Esophagus squamous epithelium (tissue), 5 donors: ENCODE measurements around the gene CNTNAP2. TPM values are rescaled to one million over a fixed set of nuclear protein-coding genes. Genes with fewer than 3 reads are reported as not detected.

Source experiments
- DNase-seq: peaks from one replicate; lab custom pipeline; 2025; lab: John Stamatoyannopoulos, UW
- H3K27ac ChIP-seq, 4 donors: fragments of 200-600 bp; sonication (generic); one replicate each; pipeline ENCODE4 v1.5.1; 2016 to 2019; ENCODE audit warnings: mild to moderate bottlenecking in 1 of 4
- H3K27me3 ChIP-seq, 4 donors: fragments of 200-600 bp; sonication (generic); 1 replicate in 3 of 4; 2 replicates in 1 of 4; pipeline versions ENCODE4 v1.5.1 to v1.6.0; 2017 to 2021; ENCODE audit warnings: antibody characterized with exemption in 1 of 4
- H3K36me3 ChIP-seq, 3 donors: fragments of 200-600 bp; sonication (generic); one replicate each; pipeline ENCODE4 v1.5.1; 2016 to 2019
- H3K4me1 ChIP-seq, 3 donors: fragments of 200-600 bp; sonication (generic); one replicate each; pipeline ENCODE4 v1.5.1; 2017 to 2019
- H3K4me3 ChIP-seq, 4 donors: fragments of 200-600 bp; sonication (generic); 1 replicate in 3 of 4; 2 replicates in 1 of 4; pipeline ENCODE4 v1.5.1; 2016 to 2019; ENCODE audit warnings: mild to moderate bottlenecking in 2 of 4, moderate library complexity in 1 of 4
- H3K9me3 ChIP-seq, 3 donors: fragments of 200-600 bp; sonication (generic); one replicate each; pipeline ENCODE4 v1.5.1; 2016 to 2019
- CTCF ChIP-seq, 6 experiments: fragments of 450-650 bp in 4 of 6; fragments of 200-600 bp in 2 of 6; sonication (generic) in 2 of 6; IDR thresholded peaks; one replicate each; pipeline ENCODE4 v1.5.1; 2016 to 2019; ENCODE audit warnings: antibody characterized with exemption in 6 of 6, mild to moderate bottlenecking in 4 of 6, moderate library complexity in 4 of 6
- POLR2A ChIP-seq, 4 donors: fragments of 450-650 bp; IDR thresholded peaks; one replicate each; pipeline ENCODE4 v1.6.1; 2017; ENCODE audit warnings: antibody characterized with exemption in 4 of 4, mild to moderate bottlenecking in 4 of 4, moderate library complexity in 3 of 4
- WGBS, 2 donors: methylation state at CpG; one replicate each; pipeline ENCODE4 v1.1.5; 2018; 5-methylcytosine and 5-hydroxymethylcytosine counted together
- intact Hi-C: fragments of 100-400 bp; cut with DNase I; formaldehyde crosslinking; loops from one replicate; pipeline ENCODE4 v1.15.0; 2022
- total RNA-seq, 4 donors: library from RNA; depleted of rRNA; stranded (reverse); fragments of >200 nt; gene quantifications; one replicate each; pipeline ENCODE4 v1.1.0, GENCODE V29; 2016
- donor health status: DM: yes; HTN: yes; CAD: no.

The CNTNAP2 gene
- total RNA-seq, 4 donors from 2014 or later, result 0.95 to 2.3 (median 1.2) TPM

- TF ChIP-seq POLR2A (IDR thresholded peaks at IDR 0.05) (no peak), CTCF (IDR thresholded peaks at IDR 0.05) (no peak)
- H3K4me1 ChIP-seq, result no peaks in the 10 kb centered on the region
- no peak overlapping the region for H3K27ac ChIP-seq
- H3K4me3 ChIP-seq, result no peak overlapping the region
- intact Hi-C loops, result no loop called here
- H3K27me3 ChIP-seq, result no peaks in the 10 kb centered on the region
- H3K36me3 ChIP-seq, result no peaks in the 10 kb centered on the region
- no peak for DNase-seq
- no peaks in the 10 kb centered on the region for H3K9me3 ChIP-seq
- WGBS, 2 donors, result 26 to 32% methylated on average over 3 of the region's 3 CpGs
Measured at GRCh38 chr7:146764458-146764857, 647.9 kb downstream of the CNTNAP2 start.

- peaks cover 0 to 9% (median 0%) of the 10 kb centered on the region in 3 donors for H3K9me3 ChIP-seq
- H3K36me3 ChIP-seq, result no peaks in the 10 kb centered on the region
- H3K27me3 ChIP-seq, result no peaks in the 10 kb centered on the region
- H3K4me1 ChIP-seq, result no peaks in the 10 kb centered on the region
- WGBS, 2 donors, result 63 to 66% methylated on average over 3 of the region's 3 CpGs
- intact Hi-C loops, result no loop called here
- no peak overlapping the region for H3K4me3 ChIP-seq
- no peak for TF ChIP-seq CTCF (IDR thresholded peaks at IDR 0.05)
- TF ChIP-seq POLR2A (IDR thresholded peaks at IDR 0.05), result no peak
- DNase-seq, result no peak
- H3K27ac ChIP-seq, result no peak overlapping the region
Measured at GRCh38 chr7:146768957-146769356, 652.4 kb downstream of the CNTNAP2 start.

- 67 to 74% methylated on average over 5 of the region's 5 CpGs for WGBS, 2 donors
- TF ChIP-seq POLR2A (IDR thresholded peaks at IDR 0.05) (no peak), CTCF (IDR thresholded peaks at IDR 0.05) (no peak)
- Histone ChIP-seq H3K27ac (no peak overlapping the region), H3K36me3 (no peaks in the 10 kb centered on the region), H3K9me3 (peaks cover 0 to 9% (median 0%) of the 10 kb centered on the region in 3 donors), H3K27me3 (no peaks in the 10 kb centered on the region), H3K4me3 (no peak overlapping the region), H3K4me1 (no peaks in the 10 kb centered on the region)
- DNase-seq, result no peak
- intact Hi-C loops, result no loop called here
Measured at GRCh38 chr7:146772601-146773000, 656.0 kb downstream of the CNTNAP2 start.

- Histone ChIP-seq H3K4me3 (no peak overlapping the region), H3K4me1 (no peaks in the 10 kb centered on the region), H3K27ac (no peak overlapping the region), H3K36me3 (no peaks in the 10 kb centered on the region), H3K9me3 (peaks cover 0 to 9% (median 0%) of the 10 kb centered on the region in 3 donors), H3K27me3 (no peaks in the 10 kb centered on the region)
- TF ChIP-seq POLR2A (IDR thresholded peaks at IDR 0.05) (no peak), CTCF (IDR thresholded peaks at IDR 0.05) (no peak)
- DNase-seq, result no peak
- WGBS, 2 donors, result 91 to 93% methylated on average over 5 of the region's 5 CpGs
- intact Hi-C loops, result no loop called here
Measured at GRCh38 chr7:146773506-146773905, 656.9 kb downstream of the CNTNAP2 start.

GRCh38 chr7:146781352-146782116 is 664.9 kb downstream of the CNTNAP2 start:
- Histone ChIP-seq H3K4me3 (no peak overlapping the region), H3K9me3 (no peaks in the 10 kb centered on the region), H3K27me3 (no peaks in the 10 kb centered on the region), H3K36me3 (no peaks in the 10 kb centered on the region), H3K4me1 (no peaks in the 10 kb centered on the region), H3K27ac (no peak overlapping the region)
- no peak for DNase-seq
- WGBS, 2 donors, result 83 to 84% methylated on average over 12 of the region's 12 CpGs
- intact Hi-C loops, result no loop called here
- no peak for TF ChIP-seq POLR2A (IDR thresholded peaks at IDR 0.05)
- TF ChIP-seq CTCF (IDR thresholded peaks at IDR 0.05), result no peak
